Measurements from ENCODE around the gene PYGL.
"Not testable (repeated sequence)": the region's sequence is repeated elsewhere in the genome, so short reads cannot be mapped to it uniquely, and the experiment has no call there.

The PYGL gene

GRCh38 chr14:50943943-50944646 lies at the start of gene PYGL:
PYGL (minus strand) TSS chr14:50944483; CDS start chr14:50944403, 80 bp downstream.
- peak; percentile 88 for DNase-seq

- DNase-seq, result no peak
Observed at GRCh38 chr14:50985859-50986331, 41.6 kb upstream of the PYGL start.

DNA sequence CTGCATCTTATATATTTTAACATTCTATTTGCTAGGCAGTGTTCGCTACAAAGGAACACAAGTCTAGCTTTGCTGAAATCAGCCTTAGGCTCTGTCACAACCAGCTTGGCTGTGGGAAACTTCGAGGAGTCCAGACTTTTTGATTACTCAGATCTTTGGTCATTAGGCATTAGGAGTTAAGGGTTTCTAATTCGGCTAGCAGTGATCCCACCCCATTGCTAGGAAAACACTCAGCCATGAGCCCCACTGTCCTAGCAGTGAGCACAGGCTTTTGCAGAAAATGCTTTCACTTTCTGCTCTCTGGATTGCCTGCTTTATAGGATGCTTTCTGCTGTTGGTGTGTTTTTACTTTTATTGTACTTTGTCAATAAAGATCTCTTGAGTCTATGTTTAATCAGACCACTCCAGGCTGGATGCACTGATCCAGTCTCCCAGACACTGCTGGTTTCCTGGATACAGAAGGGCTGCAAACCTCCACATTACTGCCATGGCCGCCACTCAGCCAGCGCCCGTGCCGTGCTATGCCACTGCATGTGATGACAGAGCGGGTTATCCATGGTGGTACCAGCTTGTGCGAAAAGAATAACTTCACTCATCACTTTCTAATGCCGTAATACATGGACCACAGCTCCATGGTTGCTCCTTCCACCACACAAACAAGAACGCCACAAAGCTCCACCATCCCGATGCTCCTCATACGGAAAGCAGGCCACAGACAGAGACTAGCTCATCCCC lies 41.0 kb upstream of the PYGL start:
- DNase-seq, result no peak

DNA sequence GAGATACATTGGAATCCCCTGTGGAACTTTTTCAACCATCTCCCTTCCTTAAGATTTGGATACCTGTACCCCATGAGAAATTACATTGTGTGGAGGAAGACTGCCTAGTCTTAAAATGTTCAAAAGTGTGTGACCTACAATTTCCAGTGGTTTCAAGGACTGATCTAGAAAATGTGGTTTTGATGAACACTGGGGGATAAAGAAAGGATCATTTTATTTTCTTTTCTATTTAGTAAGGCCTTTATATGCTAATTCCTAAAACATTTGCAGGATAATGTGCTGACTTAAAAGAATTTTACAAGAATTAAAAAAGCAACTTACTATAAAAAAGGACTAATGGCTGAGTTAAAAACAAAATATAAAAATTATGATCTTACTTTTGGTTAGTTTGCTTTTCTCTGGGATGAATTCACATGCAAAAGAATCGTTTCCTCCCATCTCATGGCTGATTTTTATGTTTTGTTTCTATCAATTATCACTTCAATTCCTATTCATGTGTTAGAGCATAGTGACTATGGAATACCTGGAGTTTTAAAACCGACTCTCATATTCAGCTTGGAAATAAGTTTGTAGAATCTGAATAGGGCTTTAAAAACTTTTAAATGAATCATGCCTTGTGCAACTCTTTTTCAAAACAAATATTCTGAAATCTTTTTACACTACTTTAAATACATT lies 39.9 kb upstream of the PYGL start:
- no peak for DNase-seq

DNA sequence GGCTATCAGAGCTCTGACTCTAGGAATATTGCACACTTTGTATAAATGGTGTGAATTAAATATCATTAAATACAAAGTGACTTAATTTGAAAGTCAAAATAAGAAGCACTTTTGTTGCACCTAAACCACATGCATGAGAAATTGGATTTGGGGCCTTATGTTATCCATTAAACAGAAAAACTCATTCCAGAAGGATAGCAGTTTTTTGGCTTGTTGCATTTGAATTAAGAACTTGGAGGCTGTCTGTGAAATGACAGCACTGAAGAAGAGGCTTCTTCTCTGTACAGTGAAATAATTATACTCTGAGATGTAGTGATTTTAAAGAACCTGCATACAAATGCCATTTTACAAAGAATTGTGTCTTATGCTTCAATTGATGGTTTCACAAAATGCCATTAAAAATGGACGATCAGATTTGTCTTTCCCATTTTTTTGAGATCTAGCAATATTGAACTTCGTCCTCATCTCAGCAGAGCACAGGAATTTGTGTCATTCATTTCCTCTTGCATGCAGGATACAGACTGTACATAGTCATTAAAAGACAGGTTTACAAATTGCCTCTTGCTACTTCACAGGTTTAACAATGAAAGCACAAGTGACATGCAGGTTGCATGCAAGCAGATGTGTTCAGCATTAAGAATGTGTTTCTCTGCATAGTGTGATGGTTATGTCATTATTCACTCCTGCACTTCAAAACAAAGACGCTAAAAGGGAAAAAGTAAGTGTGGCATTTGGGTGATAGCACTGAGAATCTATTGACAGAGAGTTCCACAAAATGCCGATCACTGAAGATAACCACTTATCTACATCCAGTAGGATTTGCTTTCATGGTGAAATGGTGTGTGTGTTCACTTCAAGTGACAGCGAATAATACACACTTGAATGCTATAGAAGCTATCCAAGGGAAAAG lies 35.9 kb upstream of the PYGL start:
- peak; percentile 20 for DNase-seq

DNA sequence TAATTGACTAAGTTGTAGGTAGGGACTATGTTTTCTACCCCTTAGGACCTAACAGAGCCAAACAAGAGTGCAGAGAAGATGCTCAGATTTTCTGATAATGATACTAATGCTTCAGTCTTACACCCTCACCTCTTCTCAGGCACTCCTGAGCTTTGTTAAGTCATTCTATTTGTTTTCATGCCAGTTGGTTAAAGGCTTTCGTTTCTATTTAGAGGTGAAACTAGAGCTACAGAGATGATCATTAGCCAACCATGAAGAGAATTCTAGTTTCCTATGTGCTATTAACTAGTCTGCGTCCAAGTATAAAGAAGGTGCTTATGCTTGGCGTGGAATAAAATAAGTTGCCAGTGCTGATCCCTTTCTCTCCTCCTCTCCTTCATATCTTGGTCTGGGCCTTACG lies 34.6 kb upstream of the PYGL start:
- no peak for DNase-seq

- DNase-seq, result no peak
Observed at GRCh38 chr14:50978529-50978871, 34.2 kb upstream of the PYGL start.

DNA sequence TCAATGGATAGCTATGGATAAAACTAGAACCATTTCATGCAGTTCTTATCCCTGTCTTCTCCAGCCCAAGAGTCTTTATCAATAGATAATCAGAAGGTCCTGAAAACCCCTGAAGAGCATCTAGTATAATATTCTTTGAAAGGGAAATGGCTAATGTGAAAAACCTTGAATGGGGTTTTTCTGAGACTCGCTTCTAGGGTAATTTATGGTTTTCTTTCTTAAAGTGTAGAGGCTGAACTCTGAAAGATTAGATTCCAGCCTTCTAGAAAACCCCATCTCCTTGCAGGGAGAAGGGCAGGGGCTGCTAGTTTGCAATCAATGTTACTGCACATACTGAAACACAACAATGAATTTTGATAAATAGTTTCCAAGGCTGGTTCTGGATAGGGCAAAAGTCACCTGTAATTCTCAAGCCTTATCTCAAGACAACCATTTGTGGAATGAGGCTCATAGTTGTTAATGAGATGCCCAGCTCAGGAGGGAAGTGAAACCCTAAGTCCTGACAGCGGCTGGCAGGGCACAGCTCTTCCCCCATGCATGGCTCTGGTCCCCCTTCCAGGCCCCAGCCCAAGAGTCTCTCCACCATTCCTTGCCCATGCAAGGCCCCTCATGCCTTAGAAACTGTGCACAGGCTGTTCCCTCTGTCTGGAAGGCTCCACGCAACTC lies 33.7 kb upstream of the PYGL start:
- DNase-seq, result no peak

- no peak for DNase-seq
Observed at GRCh38 chr14:50974118-50974517, 29.8 kb upstream of the PYGL start.

DNA sequence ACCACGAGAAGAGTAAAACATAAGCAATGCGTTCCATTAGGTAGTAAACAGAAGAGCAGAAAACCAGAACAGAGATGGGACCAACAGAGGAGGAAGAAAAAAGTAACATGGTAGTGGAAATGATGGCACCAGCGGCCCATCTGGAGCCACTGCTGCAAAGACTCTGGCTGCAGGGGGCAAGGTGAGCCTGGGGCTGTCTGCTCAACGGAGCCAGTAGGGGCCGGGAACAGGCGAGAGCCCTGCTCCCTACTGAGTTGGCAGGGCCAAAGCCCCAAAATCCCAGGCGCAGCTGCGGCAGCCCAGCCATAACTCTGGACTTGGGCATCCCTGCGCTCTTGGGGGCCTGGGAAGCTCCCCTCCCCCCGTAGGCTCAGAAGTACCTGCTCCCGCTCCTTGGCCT lies 28.5 kb upstream of the PYGL start:
- no peak for DNase-seq

DNA sequence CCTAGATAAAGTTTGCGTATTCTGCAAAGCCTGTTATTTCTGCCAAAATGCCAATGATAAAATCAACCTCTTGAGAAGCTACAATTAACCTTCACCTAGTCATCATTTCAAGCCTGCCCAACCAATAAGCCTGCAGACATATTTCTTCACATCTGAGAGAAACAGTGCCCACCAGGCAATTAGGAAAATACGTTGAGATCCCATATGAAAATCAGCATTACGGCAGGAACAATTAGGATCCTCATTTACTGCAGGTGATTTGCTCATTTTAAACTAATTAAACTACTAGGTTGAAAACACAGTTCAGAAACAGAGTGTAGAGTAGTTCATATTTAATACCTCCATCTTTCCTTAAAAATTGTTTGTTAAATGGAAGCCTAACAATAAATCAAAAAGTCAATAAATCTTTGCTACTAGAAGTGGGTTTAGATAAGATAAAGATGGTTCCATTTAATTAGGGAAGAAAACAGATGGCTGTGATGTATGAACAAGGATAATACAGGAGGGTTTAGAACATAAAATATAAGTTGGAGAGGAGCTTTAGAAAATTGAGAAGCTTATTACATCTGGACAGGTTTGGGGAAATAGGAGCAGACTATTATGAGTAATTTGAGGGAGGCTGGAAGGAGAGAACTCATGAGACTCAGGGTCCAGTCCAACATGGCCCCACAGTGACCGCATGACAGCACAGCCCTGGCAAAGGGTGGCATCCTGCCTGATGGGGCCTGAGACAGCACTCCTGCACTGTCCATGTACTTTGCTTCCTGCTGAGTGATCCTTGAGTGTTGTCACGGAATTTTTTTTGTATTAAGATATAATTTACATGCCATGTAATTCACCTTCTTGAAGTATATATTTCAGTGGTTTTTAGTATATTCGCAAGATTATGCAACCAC lies 26.9 kb upstream of the PYGL start:
- DNase-seq, result no peak

DNA sequence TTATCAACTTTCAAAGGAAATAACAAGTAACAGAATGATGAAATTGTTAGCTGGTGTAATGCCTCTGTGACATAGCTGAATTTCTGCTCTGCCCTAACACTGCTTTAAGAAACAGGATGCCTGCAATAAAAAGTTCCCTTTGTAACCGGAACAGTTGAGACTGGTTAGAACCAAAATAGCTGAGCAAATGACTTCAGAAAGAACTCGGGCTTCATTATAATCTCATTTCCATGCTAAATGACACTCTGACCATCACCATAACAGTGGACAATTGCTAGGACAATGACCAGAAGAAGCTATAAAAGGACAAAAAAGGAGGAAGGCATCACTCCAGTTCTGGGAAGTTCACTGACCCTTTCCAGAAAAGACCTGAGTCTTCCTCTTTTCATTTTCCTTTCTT lies 23.5 kb upstream of the PYGL start:
- no peak for DNase-seq

- no peak for DNase-seq
Observed at GRCh38 chr14:50967103-50967502, 22.8 kb upstream of the PYGL start.

DNA sequence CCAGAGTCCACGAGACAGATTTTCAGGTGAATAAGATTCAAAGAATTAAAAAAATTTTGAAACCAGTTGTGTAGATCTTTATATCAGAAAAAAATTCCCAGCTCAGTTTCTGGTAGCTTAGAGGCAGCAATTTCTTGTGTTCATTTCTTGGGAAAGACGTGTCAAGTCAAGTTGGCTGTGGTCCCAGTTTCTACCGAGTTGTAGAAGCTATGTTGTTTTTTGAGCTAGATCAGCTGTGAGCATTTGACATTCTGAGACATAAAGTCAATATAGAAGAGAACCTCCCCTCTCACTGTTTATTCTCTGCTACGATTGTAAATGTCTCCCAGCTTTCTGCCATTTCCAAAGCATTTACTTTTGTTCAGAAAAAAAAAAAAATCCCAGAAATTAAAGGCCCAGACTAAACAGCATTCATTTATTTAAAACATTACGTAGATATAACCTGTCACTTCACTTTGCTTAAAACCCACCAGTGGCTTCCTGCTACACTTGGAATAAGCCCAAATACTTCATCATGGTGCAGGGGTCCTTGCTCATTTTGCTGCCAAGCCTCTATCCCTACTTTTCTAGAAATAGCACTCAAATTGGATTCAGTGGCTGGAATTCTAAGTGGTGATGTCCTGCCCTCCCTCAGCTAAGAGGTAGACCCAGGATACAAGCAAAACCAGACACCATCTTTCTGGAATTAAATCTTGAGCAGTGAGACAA lies 20.6 kb upstream of the PYGL start:
- DNase-seq, result no peak

- no peak for DNase-seq
Observed at GRCh38 chr14:50963919-50964318, 19.6 kb upstream of the PYGL start.

- DNase-seq, result no peak
Observed at GRCh38 chr14:50961605-50962221, 17.4 kb upstream of the PYGL start.

- no peak for DNase-seq
Observed at GRCh38 chr14:50957296-50957695, 13.0 kb upstream of the PYGL start.

GRCh38 chr14:50956421-50956820 lies 12.1 kb upstream of the PYGL start:
- DNase-seq, result not testable (repeated sequence)

DNA sequence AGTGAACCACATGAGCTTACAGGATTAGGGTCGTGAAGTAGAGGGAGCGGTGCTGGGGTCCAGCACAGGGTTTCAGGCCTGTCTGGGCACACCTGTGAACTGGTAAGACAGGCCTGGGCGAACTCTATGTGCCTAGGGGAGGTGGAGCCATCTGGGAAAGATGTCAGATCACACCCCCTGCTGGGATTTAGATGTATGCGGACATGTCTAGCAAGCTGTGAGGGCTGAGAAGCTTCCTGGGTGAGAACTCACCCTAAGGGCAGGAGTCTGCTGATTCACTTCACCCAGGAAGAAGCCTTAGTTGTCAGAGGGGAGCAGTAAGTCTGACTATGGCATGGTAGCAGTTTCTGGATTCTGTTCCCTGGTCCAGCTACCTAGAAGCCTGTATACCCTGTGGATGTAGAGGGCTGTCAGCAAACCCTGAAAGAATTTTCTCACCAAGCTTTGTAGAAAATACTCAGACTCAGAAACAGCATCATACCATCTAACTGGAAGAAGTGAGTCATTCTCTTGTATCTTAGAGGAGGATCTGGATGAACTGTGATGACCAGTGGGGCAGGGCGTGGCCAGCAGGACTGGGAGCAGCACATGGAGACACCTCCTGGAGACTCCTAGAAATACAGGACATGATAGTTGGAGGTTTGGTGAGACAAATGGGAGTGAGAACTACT lies 11.2 kb upstream of the PYGL start:
- DNase-seq, result peak; percentile 43

All from retina (tissue), 1 donor.